SU-DHL-6 (cell line): ENCODE results near the gene BCKDK.
A peak's percentile ranks its signal among the peaks of the same experiment; 100 is the strongest.

Experiments
- H2AFZ ChIP-seq: fragments of 200-600 bp; sonication (generic); 2 replicates; pipeline ENCODE4 v1.6.1; 2014; ENCODE audit warnings: low read depth, mild to moderate bottlenecking, moderate library complexity, mixed read lengths, antibody characterized with exemption, low read length; ENCODE audit not compliant: severe bottlenecking
- H3F3A ChIP-seq: fragments of 200-600 bp; shearing (Covaris generic); 2 replicates; pipeline ENCODE4 v1.6.0; 2016; ENCODE audit warnings: antibody characterized with exemption, mild to moderate bottlenecking; ENCODE audit not compliant: insufficient read depth
- H3K27ac ChIP-seq: fragments of 200-600 bp; sonication (generic); 2 replicates; pipeline ENCODE4 v1.5.1; 2016; ENCODE audit warnings: low read depth, mild to moderate bottlenecking, low read length, moderate library complexity, mixed read lengths
- H3K27me3 ChIP-seq: fragments of 200-600 bp; sonication (generic), shearing (Covaris generic); 2 replicates; pipeline ENCODE4 v1.6.0; 2014; ENCODE audit warnings: mild to moderate bottlenecking, low read length
- H3K36me3 ChIP-seq: fragments of 200-600 bp; sonication (generic); 2 replicates; pipeline ENCODE4 v1.6.1; 2014; ENCODE audit warnings: mild to moderate bottlenecking, low read length, mixed read lengths
- H3K4me2 ChIP-seq: fragments of 300-600, 200-600 bp; shearing (Covaris generic), sonication (generic); 2 replicates; pipeline ENCODE4 v1.6.0; 2014; ENCODE audit warnings: low read length, low read depth, mild to moderate bottlenecking; ENCODE audit not compliant: poor library complexity, severe bottlenecking
- H3K4me3 ChIP-seq: fragments of 200-600 bp; sonication (generic); 2 replicates; pipeline ENCODE4 v1.5.1; 2014; ENCODE audit warnings: antibody characterized with exemption, low read length, mild to moderate bottlenecking, mixed read lengths; ENCODE audit not compliant: insufficient read depth, poor library complexity, severe bottlenecking
- H3K79me2 ChIP-seq: fragments of 200-600 bp; sonication (generic); 2 replicates; pipeline ENCODE4 v1.6.1; 2014; ENCODE audit warnings: mild to moderate bottlenecking, low read length, moderate library complexity; ENCODE audit not compliant: insufficient read depth
- H3K9ac ChIP-seq: fragments of 200-600 bp; sonication (generic); 2 replicates; pipeline ENCODE4 v1.7.0; 2014; ENCODE audit warnings: mild to moderate bottlenecking, low read length
- H3K9me2 ChIP-seq: fragments of 200-600 bp; sonication (generic); replicated peaks from 2 replicates; pipeline ENCODE4 v1.6.1; 2014; ENCODE audit warnings: low read length; ENCODE audit not compliant: insufficient read depth
- H3K9me3 ChIP-seq: fragments of 200-600 bp; sonication (generic); 2 replicates; pipeline ENCODE4 v1.6.1; 2014; ENCODE audit warnings: low read length, mixed read lengths; ENCODE audit not compliant: insufficient read depth
- H4K20me1 ChIP-seq: fragments of 200-600 bp; sonication (generic); 2 replicates; pipeline ENCODE4 v1.6.1; 2014; ENCODE audit warnings: low read depth, mild to moderate bottlenecking, antibody characterized with exemption, low read length, moderate library complexity, mixed read lengths
- CTCF ChIP-seq: fragments of 200-600 bp; sonication (generic); IDR thresholded peaks from one replicate; pipeline ENCODE4 v1.5.1; 2017; ENCODE audit warnings: antibody characterized with exemption, mild to moderate bottlenecking, low read length, moderate library complexity; ENCODE audit not compliant: insufficient read depth, poor library complexity, severe bottlenecking
- EZH2phosphoT487 ChIP-seq: fragments of 200-600 bp; sonication (generic), shearing (Covaris generic); conservative IDR thresholded peaks from 2 replicates; pipeline ENCODE4 v1.6.1; 2018; ENCODE audit warnings: mild to moderate bottlenecking, antibody characterized with exemption, low read length, moderate library complexity, mixed read lengths

The BCKDK gene

GRCh38 chr16:31073142-31073969, 34.8 kb upstream of the BCKDK start:
- Histone ChIP-seq H3F3A (peaks cover 7% of the 10 kb centered on the region; the same call in 1 of the 2 replicates), H3K9me3 (no peaks in the 10 kb centered on the region), H3K4me3 (peak overlapping the region; percentile 79), H3K79me2 (peaks cover 59% of the 10 kb centered on the region), H2AFZ (peak overlapping the region; percentile 77), H4K20me1 (no peaks in the 10 kb centered on the region), H3K36me3 (no peaks in the 10 kb centered on the region), H3K9me2 (no peaks in the 10 kb centered on the region), H3K27ac (peak overlapping the region; percentile 68), H3K4me2 (peak overlapping the region; percentile 91), H3K27me3 (no peaks in the 10 kb centered on the region), H3K9ac (peak overlapping the region; percentile 77)
- TF ChIP-seq EZH2phosphoT487 (no peak), CTCF (no peak)

- H2AFZ ChIP-seq = peak within 1 kb of the TSS; percentile 77
- TF ChIP-seq CTCF (no peak), EZH2phosphoT487 (no peak)
- no peaks in the 10 kb centered on the region for H3K36me3 ChIP-seq
- H3K4me2 ChIP-seq = peak within 1 kb of the TSS; percentile 91
- peaks cover 53% of the 10 kb centered on the region for H3K79me2 ChIP-seq
- H3K9me2 ChIP-seq = no peaks in the 10 kb centered on the region
- peaks cover 7% of the 10 kb centered on the region; the same call in 1 of the 2 replicates for H3F3A ChIP-seq
- H3K27me3 ChIP-seq = no peaks in the 10 kb centered on the region
- H3K9me3 ChIP-seq = no peaks in the 10 kb centered on the region
- H3K9ac ChIP-seq = peak within 1 kb of the TSS; percentile 77
- H3K4me3 ChIP-seq = peak within 1 kb of the TSS; percentile 79
- H4K20me1 ChIP-seq = no peaks in the 10 kb centered on the region
- peak within 1 kb of the TSS; percentile 75 for H3K27ac ChIP-seq
Measured at GRCh38 chr16:31073970-31074813, 34.0 kb upstream of the BCKDK start, which contains the start of the genes ZNF646 and ZNF668. Gene ZNF646 (plus strand): TSS chr16:31074422. CDS start chr16:31076325, 1,903 bp downstream. Gene ZNF668 (minus strand): TSS chr16:31074240. CDS start chr16:31064459, 9,781 bp downstream.

GRCh38 chr16:31074814-31075183, 33.4 kb upstream of the BCKDK start:
- Histone ChIP-seq H3K27ac (peak overlapping the region; percentile 75), H3K9me3 (no peaks in the 10 kb centered on the region), H4K20me1 (no peaks in the 10 kb centered on the region), H3K27me3 (no peaks in the 10 kb centered on the region), H3K9me2 (no peaks in the 10 kb centered on the region), H3K4me3 (peak overlapping the region; percentile 79), H3F3A (peaks cover 7% of the 10 kb centered on the region; the same call in 1 of the 2 replicates), H3K79me2 (peaks cover 51% of the 10 kb centered on the region), H3K36me3 (no peaks in the 10 kb centered on the region), H3K9ac (peak overlapping the region; percentile 77), H2AFZ (peak overlapping the region; percentile 43), H3K4me2 (peak overlapping the region; percentile 79)
- TF ChIP-seq EZH2phosphoT487 = no peak
- no peak for TF ChIP-seq CTCF
